GM13976 (cell line): Measurements from ENCODE around the gene SPACA6.

Experiments
- DNase-seq: peaks from one replicate; pipeline ENCODE4 v3.0.0; 2012; ENCODE audit warnings: low spot score
- in situ Hi-C: fragments of 300-500 bp; cut with MboI; formaldehyde crosslinking; loops from one replicate; pipeline ENCODE4 v1.12.0; 2022; ENCODE audit warnings: low sequenced_read_pairs, mixed read lengths, inconsistent platforms; ENCODE audit not compliant: unreplicated experiment
- TF ChIP-seq, protein P1 (sequence below): IDR thresholded peaks from 2 replicates; pipeline ENCODE4 v1.5.1; 2012; ENCODE audit warnings: borderline replicate concordance, mild to moderate bottlenecking; ENCODE audit not compliant: insufficient read depth; ENCODE audit errors: extremely low read depth, missing control alignments, control extremely low read depth

The SPACA6 gene

DNA sequence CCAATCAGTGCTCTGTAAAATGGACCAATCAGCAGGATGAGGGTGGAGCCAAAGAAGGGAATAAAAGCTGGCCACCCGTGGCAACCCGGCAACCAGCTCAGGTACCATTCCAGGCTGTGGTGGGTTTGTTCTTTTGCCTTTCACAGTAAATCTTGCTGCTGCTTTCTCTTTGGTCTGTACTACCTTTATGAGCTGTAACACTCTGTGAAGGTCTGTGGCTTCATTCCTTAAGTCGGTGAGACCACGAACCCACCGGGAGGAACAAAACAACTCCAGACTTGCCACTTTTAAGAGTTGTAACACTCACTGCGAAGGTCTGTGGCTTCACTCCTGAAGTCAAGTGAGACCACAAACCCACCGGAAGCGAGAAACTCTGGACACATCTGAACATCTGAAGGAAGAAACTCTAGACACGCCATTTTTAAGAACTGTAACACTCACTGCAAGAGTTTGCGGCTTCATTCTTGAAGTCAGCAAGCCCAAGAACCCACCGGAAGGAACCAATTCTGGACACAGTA lies 16.5 kb upstream of the SPACA6 start:
- TF ChIP-seq, protein P1, sequence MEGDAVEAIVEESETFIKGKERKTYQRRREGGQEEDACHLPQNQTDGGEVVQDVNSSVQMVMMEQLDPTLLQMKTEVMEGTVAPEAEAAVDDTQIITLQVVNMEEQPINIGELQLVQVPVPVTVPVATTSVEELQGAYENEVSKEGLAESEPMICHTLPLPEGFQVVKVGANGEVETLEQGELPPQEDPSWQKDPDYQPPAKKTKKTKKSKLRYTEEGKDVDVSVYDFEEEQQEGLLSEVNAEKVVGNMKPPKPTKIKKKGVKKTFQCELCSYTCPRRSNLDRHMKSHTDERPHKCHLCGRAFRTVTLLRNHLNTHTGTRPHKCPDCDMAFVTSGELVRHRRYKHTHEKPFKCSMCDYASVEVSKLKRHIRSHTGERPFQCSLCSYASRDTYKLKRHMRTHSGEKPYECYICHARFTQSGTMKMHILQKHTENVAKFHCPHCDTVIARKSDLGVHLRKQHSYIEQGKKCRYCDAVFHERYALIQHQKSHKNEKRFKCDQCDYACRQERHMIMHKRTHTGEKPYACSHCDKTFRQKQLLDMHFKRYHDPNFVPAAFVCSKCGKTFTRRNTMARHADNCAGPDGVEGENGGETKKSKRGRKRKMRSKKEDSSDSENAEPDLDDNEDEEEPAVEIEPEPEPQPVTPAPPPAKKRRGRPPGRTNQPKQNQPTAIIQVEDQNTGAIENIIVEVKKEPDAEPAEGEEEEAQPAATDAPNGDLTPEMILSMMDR = no peak
- DNase-seq = no peak
- in situ Hi-C loops = no loop called here

DNA sequence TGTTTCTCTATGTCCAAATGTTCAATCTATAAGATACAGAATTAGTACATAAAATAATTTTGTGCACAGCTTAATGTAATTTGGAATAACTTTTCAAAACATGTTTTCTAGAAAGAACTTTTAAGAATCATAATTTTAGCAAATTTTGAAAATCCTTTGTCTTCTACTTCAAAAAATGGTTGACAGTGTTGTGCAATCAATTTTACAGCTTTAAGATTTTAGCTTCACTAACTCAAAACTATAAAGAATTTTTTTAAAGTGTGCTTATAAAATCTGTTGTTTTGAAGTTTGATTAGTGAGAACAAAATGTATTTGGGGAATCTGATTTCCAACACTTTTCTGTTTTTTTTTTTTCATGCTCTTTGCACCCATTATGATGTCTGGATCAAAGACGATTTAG lies 12.7 kb upstream of the SPACA6 start:
- no peak for DNase-seq
- in situ Hi-C loops = no loop called here
- TF ChIP-seq, protein P1 = no peak

DNA sequence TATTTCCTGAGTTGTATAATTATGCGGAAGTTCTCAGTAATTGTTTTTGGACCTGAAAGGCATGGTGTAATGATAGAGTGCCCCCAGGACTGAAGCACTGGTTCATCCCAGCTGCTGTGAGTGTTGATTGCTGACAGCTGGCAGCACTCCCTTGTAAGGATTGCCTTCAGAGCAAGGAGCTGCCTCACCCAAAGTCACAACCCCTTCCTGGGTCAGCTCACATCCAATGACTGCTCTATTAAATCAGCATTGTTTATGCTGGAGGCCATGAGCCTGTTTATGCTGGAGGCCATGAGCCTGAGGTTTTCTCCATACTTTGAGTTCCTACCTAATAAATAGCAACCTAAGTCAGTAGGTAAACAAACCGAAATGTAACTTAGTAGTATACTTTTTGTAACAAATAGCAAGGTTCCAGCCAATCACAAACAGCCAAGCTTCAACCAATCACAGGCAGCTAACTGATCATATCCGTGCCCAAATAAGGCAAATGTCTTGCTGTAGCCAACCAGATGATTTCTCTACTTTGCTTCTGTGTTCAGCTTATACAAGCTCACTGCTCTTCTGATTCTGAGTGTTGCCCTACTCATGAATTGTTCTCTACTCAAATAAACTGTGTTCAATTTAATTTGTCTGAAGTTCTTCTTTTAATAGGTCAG lies 11.7 kb upstream of the SPACA6 start:
- in situ Hi-C loops = no loop called here

DNA sequence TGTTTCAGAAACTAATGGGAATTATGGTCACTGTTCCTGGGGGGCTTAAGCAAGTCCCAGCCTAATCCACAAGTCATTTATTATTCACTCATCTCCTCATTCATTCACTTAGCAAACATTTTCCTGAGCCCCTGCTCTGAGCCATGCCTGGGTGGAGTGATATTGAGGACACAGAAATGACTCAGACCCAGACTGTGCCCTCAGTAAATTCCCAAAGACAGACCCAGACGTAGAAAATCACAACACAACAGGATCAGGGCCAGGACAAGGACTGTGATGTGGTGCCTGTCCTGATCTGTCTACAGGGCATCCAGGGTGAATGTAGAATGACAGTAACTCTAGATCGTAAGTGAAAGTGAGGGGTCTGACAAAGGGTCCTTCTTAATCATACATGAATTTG lies 7.0 kb upstream of the SPACA6 start:
- DNase-seq = no peak
- TF ChIP-seq, protein P1 = no peak
- in situ Hi-C loops = no loop called here

More for the DNA sequence above, 11.7 kb upstream of the SPACA6 start:
- no peak for DNase-seq
- TF ChIP-seq, protein P1 = no peak

DNA sequence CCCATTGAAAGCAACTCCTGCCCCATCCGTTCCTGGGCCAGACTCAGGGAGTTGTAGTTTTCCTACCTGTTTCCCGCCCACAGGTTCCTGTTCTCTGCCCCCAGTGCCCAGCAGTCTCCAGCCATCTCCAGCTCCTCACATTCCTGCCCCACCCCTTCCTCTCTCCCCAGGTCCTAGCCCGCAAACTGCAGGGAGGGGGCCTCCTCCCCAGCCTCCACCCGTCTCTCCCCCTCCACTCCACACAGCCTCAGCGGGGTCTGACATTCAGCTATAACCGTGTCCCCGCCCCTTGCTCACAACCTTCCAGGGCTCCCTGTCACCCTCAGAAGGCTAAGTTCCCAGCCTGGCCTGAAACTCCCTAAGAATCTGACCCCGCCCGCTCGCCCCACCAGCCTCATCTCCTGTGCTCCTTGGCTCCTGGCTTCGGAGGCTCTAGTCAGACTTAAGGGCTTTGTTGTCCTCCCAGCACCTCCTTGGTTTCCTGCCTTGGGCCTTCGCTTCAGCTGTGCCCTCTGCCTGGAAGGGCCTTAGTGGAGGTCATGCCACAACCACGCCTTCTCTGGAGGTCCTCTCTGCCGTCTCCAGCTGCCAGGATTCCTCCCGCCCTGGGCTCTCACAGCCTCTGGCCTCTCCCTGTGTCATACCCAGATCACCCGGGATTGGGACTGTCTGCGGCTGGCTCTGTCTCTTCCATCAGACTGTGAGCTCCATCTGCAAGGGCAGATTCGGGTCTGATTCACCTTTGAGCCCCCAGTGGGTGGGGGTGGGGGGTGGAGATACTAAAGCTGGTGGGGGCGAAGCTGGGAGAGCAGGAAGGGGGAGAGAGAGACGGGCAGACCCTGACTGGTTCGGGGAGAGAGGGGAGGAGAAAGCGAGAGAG lies 5.1 kb upstream of the SPACA6 start:
- TF ChIP-seq, protein P1 = no peak
- in situ Hi-C loops = no loop called here
- DNase-seq = no peak

DNA sequence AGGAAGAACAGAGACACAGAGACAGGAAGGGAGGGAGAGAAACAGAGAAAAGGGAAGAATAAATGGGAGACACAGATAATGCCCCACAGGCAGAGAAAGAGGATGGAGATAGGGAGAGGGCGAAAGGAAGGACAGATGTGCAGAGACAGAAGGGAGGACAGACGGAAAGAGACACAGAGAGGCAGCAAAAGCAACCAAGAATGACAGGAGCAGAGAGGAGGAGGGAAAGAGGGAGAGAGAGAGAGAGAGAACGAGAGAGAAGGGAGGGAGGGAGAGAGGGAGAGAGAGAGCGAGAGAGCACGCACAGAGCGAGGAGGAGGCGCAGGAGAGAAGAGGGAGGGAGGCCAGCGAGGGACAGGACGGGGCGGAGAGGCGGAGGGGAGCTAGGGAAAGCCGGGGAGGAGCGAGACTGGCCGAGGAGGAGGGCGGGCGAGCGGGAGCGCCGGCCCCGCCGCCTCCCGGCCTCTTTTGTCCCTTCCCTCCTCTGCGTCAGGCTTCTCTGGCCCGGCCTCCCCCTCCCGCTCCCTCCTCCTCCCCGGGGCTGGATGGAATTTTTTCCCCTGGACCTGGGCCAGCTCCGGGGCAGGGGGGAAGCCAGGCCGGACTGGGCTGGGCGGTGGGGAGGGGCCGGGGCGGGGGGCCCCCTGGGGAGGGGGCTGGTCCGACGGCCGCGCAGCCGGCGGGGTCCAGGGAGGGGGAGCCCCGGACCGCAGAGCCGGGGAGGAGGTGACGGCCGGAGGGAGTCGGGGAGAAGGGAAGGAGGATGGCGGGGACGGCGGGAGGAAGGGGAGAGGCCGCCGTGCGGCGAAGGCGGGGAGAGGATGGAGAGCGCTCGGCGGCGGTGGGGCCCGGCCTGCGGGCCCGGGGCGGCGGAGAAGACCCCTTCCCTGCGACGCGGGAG lies 4.2 kb upstream of the SPACA6 start:
- DNase-seq = no peak
- TF ChIP-seq, protein P1 = no peak
- in situ Hi-C loops = no loop called here
